Hindlimb muscle (tissue), 1 donor: ENCODE measurements around the gene RBM20. TPM values are rescaled to one million over a fixed set of nuclear protein-coding genes. Genes with fewer than 3 reads are reported as not detected.
A peak's percentile ranks its signal among the peaks of the same experiment; 100 is the strongest.

Experiments
- DNase-seq: peaks from one replicate; pipeline ENCODE4 v3.0.0-alpha.2; 2013
- polyA plus RNA-seq: library from polyadenylated mRNA; unstranded; fragments of 120-200 nt; gene quantifications from one replicate; pipeline ENCODE4 v1.2.1, GENCODE V29; 2013; ENCODE audit not compliant: insufficient read length

The RBM20 gene
- polyA plus RNA-seq, 1 donor: 14.0 TPM

DNA sequence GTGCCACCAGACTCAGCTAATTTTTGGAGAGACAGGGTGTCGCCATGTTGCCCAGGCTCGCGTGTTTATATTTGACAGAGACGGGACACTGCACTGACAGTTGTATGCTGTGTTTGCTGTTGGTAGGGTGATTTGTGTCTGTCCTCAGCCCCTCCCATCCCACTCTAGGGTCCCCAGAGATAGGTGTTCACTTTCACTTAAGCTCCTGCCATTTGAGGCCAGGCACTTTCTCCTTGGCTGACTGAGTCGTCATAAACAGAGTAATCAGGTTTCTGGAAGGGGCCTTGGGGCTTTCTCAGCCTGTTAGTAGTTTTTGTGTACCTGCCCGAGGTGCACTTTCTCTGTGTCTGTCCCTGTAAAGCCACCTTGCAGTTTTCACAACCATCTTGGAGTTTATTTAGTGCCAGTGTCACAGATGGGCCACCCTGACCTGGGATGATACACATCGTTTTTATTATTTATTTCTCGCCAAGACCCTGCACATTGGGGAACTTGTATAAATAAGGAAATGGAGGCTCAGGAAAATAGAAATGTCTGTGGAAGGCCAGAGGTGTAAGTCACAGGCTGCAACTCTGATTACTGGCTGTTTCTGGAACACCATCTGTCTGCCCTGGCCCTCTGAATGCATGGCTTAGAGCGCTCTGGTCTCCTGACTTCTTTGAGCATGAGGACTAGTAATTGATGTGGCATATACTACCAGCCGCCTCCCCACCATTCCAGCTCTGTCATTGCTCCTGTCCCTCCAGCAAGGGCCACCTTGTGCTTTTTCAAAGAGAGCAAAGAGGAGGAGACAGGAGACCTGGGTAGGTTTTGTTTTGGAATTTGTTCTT lies 145.7 kb downstream of the RBM20 start:
- DNase-seq: no peak

DNA sequence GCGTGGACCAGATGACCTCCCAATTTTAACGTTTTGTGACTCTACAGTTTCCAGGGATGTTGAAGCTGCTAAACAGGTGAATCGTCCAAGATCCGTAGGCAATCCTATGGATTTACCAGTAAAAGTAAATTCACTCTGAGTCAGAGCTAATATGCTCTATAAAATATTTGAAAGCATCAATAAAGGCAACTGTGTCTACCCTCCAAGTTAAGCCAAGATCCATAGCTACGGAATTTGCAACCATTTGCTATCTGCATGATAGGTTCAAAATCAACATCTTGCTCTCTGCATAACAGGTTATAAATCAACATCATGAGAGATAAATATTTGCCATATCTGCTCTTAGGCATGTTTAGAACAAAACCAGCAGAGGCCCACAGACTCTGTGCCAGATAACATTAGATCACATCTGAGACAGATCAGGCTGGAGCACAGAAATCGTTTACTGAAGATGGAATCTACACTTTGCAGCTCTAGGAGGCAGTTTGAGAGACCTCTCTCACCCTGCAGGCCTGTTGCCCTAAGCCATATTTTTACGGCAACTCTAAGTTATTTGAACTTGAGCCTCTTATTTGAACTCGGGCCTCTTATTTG lies 146.9 kb downstream of the RBM20 start:
- no peak for DNase-seq

DNA sequence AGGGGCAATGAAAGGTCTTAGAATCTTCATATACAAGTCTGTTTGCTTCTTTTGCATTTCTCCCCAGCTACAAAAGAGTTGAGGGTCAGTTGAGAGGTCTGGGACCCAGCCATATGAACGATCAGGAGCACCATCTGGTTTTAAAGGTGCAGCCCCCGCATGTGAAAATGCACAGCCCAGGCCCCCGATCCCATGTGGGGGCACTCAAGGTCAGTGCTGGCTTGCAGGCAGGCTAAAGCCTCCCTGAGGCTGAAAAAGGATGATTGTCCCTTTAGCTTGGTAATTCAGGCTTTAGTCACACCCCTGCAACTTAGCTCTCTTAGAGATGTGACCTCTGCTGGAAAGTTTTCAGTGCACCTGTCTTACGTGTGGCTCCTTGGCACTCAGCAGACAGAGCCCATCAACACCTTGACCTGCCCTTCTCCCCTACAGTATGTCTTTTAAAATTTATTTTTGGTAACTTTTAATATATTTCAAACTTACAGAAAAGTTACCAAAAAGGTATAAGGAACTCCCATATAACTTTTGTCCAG lies 147.5 kb downstream of the RBM20 start:
- DNase-seq: no peak

DNA sequence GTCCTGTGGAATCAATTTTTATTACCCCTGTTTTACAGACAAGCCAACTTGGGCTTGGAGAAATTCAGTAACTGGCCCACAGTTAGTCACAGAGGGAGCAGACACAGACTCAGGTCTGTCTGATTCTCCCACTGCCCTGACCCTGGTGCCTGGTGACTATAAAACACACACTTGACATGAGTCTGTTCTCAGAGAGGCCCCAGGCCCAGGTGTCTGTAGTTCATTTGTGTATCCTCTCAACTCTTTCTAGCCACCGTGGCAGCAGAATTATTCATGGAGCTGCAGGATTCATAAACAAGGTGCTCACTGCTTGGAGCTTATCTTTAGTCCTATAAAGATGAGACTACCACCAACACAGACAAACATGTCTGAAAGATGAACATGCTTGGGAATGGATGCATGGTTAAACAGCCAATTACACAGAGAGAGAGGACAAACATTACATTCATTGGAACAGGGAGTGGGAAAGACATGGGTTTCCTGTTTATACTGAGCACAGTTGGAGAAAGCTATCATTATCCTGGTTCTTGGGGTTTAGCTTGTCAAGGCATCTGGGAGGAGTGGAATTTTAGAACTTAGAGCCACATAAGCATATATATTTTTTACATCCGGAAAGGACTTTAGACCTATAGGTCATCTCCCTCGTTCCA lies 148.5 kb downstream of the RBM20 start:
- DNase-seq: no peak

DNA sequence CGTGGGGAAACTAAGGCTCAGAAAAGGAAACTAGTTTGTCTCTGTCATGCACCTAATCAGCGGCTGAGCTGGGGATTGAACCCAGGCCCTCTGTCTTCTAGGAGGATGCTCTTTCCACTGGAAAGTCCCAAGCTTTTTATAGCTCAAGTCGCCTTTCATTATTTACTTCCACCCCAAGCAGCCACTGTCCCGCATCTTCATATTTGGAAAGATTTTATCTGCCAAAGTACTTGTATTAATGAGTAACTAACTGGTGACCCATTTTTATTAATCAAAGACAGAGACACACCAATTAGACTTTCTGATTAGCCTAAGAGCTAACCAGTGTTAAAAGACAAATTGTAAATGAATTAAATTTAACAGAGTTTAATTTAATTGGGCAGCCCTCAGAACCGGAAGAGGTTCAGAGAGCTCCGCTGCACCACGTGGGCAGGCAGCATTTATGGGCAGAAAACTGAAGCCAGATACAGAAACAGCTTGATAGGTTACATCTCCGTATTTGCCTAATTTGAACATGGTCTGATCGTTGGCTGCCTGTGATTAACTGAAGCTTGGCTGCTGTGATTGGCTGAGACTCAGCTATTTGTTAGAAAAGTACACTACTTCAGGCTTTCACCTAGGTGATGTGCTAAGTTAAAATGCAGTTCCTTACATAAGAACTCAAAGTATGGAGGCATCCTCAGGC lies 149.1 kb downstream of the RBM20 start:
- no peak for DNase-seq

DNA sequence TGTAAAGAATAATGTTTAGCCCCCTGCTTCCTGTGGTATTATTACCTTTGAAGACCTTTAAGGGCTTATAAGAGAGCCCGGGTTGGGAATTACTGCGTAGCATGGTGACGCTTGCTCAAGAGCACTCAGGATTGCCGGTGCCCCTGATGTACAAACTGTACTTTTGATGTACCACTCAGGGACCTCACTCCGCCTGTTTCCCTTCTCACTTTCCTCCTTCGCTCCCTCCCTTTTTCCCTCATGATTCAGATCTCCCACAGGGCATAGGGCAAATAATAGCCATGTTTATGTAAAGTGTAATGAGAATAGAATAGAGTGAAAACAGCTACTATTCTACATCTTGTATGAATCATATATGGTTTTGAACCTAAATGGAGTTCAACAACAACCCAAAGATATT lies 149.8 kb downstream of the RBM20 start:
- no peak for DNase-seq

DNA sequence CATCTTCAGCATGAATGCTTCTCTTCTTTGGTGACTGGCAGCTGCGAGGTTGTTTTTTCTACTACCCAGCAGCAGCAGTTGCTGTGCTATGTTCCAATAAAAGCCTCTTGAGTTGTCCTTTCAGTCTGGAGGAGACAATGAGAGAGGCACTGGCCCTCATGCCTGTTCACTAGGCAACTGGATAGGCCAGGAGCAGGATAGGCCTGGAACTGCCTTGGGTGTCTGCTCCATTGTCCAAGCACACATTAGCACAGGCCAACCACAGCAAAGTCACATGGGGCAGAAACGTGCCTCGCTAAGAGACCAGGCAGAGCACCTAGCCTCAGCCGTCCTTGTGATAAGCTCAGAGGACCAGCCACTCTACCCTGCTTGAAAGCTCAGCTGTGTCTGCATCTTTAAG lies 150.7 kb downstream of the RBM20 start:
- no peak for DNase-seq

DNA sequence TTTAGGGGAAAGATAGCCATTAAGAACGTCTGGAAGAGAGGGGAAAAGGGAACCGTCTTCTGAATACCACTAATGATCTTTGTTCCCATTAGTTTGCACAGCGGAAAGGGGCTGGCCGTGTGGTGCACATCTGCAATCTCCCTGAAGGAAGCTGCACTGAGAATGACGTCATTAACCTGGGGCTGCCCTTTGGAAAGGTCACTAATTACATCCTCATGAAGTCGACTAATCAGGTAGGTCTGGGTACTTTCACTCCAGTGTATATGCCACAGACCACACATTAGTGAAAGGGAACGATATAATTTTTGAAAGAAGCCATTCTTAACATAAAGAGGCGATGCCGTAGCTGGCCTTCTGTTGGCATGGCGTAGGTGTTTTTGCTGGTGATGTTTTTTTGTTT lies 153.3 kb downstream of the RBM20 start:
- DNase-seq: no peak

DNA sequence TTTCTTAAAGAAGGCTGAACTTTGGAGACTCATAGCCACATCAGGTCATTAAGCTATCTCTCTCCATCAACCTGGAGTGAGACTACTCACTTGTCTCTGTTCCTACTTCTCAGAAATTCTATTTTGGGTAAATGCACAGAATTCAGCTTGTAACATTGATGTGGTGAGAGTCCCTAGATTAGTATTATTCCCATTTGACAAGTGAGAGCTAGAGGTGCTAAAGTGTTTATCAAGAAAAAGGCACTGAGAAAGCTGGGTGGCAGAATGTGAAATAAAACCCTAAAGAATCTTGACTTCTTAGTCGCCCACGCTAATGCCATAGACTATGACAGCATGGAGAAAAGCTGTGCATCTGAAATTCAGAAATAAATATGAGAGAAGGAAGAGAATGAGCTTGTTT lies 154.2 kb downstream of the RBM20 start:
- no peak for DNase-seq

DNA sequence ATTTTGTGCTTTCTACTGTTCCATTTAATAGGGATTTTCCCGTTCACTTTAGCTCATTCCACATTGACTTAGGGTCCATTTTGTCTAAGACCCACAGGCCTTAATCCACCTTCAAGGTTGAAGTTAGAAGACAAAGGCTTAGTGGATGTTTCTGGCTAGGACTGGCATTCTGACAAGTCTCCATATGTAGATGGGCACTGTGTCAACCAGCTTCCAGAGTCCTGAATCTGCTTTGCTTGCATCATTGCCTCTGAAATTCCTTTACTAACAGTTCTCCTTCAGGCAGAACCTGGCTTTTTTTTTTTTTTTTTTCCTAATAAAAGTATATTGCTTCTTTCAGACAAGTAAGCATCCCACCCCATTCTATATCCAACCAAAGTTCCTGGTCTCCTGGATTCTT lies 158.0 kb downstream of the RBM20 start:
- no peak for DNase-seq

DNA sequence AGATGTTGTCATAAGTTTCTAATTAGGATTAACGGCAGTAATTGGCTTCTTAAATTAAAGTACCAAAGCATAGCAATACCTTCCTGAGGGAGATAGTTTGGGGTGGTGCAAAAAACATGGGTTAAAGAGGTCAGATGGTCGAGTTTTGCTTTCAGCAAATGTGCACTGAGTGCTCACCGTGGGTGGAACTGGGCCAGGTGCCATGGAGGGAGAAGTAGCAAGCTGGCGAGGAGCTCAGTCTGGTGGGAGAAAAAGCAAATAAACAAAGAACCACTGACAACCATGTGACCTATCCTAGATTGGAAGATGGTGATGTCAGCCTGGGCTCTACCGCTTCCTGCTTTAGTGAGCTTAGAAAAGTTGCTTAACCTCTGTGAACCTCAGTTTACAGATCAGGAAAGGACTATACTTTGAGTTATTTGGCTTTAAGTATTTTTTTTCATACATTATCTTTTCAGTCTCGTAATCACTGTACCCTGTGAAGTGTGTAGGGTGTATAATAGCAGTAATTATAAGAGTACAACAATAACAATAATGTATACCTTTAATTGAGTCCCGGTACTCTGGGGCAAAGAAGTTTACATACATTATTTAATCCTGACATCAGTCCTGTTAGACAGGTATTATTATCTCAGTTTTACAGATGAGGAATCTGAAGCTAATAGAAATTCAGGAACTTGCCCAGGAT lies 158.6 kb downstream of the RBM20 start:
- DNase-seq: peak; percentile 38

DNA sequence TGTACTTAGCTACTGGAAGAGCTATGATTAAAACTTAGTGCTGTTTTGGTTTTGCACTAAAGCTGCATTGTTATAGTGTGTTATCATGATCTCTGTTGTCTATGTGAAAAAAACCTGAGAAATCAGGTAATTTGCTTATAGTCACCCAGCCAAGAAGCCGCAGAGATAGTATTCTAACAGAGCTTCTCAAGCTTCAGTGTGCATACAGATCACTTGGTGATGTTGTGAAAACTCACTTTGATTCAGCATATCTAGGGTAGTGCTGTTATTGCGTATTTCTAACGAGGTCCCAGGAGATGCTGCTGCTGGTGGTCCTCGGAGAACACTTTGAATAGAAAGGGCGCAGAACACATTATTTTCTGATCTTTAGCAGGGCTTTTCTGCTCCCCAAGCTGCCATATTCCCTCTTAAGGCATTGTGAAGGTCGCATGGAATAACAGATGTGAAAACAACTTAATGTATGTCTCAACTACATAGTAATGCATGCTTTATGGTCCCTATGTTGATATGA lies 159.2 kb downstream of the RBM20 start:
- DNase-seq: no peak

DNA sequence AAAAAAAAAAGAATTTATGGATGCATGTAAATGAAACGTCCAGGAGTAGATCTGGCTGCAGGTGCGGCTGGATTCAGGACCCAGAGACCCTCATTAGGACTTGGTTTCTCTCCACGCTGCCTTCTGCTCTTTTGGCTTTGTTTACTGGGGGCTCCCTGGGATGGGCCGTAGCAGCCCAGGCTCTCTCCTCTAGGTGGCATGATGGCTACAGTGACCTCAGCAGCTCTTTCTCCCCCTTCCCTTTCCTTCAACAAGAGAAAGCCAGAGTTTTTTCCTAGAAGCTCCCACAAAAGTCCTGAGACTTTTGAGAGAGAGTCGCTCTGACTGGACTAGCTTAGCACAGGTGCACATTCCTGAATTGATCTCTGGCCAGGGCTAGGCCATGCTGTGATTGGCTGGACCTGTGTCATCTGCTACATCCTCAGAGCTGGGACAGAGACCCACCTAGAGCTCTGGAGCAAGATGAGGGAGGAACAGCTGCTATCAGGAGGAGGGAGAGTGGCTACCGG lies 159.7 kb downstream of the RBM20 start:
- peak; percentile 62 for DNase-seq

DNA sequence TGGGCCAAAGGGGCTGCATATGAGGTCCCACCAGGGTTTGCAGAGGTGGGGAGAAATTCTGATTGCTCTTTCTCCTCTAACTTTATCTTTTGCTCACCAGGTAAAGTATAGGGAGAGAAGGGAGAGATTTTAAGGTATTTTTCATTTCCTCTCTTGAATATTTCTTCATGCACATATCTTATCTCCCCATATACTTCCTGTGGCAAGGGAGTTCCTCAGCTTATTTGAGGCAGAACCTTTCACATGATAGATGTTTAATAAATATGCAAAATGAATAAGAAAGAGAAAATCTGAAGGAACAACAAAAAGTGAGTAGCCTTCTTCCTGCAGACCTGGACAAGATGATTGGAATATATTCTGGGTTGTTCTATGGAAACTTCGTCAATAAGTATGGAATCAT lies 160.2 kb downstream of the RBM20 start:
- DNase-seq: no peak

DNA sequence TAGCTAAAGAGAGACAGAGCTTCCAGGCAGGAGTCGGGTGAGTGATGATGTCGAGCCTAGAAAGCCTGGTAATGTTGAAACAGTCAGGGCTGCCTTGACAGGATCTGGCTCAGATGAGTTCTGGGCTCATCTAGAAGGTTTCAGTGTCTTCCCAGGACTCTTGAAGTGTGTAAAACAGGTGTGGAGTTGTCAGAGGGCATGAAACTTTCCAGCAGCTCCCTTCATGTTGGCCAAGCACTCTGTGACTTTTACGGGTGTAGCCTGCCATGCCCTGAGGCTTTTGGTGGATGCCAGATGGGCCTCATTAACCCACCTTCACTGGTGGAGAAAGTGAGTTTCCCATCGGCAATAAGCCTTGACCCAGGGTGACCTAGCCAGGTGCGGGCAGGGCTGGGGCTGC lies 161.2 kb downstream of the RBM20 start:
- no peak for DNase-seq

DNA sequence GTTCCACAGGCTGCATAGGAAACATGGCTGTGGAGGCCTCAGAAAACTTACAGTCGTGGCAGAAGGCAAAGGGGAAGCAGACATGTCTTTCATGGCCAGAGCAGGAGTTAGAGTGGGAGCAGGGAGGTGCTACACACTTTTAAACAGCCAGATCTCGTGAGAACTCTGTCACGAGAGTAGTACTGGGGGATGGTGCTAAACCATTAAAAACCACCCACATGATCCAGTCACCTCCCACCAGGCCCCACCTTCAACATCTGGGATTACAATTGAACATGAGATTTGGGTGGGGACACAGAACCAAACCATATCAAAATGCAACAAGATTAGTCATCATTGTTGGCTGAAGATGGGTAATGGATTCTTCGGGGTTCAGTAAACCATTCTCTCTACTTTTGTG lies 162.2 kb downstream of the RBM20 start:
- no peak for DNase-seq

DNA sequence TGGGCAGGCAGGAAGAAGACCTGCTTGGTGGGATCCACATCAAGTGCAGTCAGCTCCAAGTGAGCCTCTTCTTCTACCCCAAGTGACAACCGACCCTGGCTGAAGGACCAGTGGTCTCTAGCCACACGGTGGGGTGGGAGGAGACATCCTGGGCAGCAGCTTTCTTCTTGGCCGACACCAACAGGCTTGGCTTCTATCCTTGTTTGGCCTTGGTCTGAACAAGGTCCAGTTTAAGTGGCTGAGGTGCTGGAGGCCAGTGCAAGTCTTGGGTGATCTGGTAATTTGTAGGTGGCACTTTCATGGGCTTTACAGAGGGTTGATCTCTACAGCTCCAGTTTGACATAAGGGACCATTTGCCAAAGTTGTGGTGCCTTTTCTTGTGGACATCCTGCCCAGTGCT lies 164.0 kb downstream of the RBM20 start:
- DNase-seq: no peak

DNA sequence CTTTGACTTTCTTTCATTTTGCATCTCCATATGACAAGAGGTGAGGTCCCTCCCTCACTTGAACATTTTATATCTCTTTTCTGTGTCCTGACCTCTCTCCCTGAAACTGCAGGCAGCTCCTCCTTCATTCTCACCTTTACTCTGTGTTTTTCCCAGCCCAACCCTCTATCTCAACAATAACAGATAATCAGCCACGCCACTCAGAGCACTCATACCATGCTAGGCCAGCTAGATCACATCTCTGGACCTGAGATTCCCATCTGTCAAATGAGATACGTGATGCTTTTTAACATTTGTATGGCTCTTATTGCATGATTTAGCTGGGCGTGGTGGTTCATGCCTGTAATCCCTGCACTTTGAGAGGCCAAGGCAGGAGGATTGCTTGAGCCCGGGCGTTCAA lies 164.5 kb downstream of the RBM20 start:
- no peak for DNase-seq

DNA sequence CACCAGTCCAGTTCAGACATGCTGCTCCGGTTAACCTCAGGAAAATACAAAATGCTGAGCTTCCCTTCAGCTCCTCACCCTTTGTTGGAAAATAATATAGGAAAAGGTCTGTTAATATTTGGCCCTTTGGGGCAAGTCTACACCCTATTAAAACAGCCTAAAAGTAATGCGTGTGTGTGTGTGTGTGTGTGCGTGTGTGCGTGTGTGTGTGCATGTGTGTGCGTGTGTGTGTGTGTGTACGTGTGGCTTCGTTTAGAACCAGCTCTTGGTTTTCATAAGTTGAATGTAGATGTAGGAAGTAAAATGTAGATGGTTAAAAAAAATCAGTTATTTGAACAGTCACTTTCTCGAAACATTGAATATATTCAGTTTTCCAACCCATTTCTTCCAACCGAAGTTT lies 166.5 kb downstream of the RBM20 start:
- DNase-seq: no peak

DNA sequence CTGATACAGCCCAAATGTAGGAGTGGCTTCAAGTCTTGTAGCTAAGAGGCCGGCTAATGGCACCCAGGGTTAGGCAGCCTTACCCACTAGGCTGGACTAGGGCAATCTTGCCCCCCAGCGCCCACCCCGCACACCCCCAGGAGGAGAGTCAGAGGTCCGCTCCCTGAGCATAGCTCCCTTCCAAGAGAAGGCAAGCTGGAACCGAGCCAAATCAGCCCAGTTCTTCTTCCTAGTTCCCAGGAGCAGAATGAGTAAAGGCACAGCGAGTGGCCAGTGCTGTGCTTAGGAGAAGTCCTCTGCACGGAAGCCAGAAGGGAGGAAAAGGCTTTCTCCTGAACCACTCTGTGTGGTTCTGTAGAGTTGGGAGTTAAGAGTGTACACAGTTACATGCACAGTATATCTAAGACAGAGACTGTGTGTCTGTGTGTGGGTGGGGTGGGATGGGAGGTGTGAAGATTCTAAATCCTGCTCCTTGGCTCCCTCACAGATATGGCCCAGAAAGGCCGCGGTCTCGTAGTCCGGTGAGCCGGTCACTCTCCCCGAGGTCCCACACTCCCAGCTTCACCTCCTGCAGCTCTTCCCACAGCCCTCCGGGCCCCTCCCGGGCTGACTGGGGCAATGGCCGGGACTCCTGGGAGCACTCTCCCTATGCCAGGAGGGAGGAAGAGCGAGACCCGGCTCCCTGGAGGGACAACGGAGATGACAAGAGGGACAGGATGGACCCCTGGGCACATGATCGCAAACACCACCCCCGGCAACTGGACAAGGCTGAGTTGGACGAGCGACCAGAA lies 167.8 kb downstream of the RBM20 start:
- DNase-seq: no peak

DNA sequence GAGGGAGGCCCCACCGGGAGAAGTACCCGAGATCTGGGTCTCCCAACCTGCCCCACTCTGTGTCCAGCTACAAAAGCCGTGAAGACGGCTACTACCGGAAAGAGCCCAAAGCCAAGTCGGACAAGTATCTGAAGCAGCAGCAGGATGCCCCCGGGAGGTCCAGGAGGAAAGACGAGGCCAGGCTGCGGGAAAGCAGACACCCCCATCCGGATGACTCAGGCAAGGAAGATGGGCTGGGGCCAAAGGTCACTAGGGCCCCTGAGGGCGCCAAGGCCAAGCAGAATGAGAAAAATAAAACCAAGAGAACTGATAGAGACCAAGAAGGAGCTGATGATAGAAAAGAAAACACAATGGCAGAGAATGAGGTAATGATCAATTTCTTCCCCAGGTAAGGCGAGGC lies 168.4 kb downstream of the RBM20 start:
- no peak for DNase-seq
